OCI-LY7 (cell line): Measurements from ENCODE around the gene SELPLG.

Experiments
- CTCF ChIP-seq: fragments of 200-600 bp; sonication (generic); conservative IDR thresholded peaks from 2 replicates; pipeline ENCODE4 v1.5.1; 2014; ENCODE audit warnings: mild to moderate bottlenecking, antibody characterized with exemption, low read length, moderate library complexity, mixed read lengths
- EZH2phosphoT487 ChIP-seq: fragments of 200-600 bp; sonication (generic); IDR thresholded peaks from 2 replicates; pipeline ENCODE4 v1.6.1; 2018; ENCODE audit warnings: low read depth, borderline replicate concordance, mild to moderate bottlenecking, mixed run types, antibody characterized with exemption, low read length, moderate library complexity, mixed read lengths

- TF ChIP-seq CTCF = peak; percentile 100
- TF ChIP-seq EZH2phosphoT487 = no peak
Measured at GRCh38 chr12:108618079-108618952, 15.4 kb downstream of the SELPLG start.
